ENCODE data around the gene HGS. TPM values are rescaled to one million over a fixed set of nuclear protein-coding genes. Genes with fewer than 3 reads are reported as not detected.

HGS gene
- polyA plus RNA-seq, 3 donors = 19.3 to 200 (median 28.0) TPM

DNA sequence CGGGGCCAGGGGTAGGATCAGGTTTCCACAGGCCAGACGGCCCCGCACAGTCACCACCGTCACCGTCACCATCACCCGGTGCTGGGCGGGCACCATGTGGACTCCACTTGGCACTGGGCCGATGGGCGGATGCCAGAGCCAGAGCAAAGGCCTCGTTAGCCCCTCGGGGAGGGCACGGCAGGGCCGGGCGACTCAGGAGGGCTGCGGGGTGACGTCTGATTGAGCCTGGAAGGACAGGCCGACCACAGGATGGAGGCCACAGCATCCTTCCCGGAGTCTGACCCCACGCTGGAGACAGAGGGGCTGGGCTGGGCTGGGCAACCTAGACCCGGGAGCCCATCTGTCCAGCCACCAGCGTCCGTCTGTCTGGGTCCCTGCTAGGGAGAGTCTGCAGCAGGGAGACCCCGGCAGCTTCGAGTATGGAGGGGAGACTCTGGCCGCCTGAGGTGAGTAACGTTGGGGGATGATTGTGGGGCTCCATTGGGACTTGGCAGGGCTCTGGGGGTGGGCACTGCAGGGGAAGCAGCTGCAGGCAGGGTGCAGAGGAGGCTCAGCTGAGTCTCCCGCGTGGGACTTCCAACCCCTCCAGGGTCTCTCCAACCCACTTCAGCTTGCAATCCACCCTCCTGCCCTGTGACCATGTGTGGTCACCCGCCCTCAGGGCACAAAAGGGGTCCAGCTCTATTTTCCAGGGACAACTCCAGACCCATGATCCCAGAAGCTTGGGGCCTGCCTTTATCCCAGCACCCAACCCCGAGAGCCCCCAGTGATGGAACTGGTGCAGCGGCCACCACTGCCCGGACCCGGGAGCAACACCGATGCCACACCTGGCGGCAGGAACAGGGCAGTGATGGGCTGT lies 50.8 kb downstream of the HGS start:
- Mint-ChIP-seq H3K36me3 (no peaks in the 10 kb centered on the region), H3K27ac (peak overlapping the region in 1 of 7 donors; percentile 71), H3K27me3 (ENCODE audit: low read depth in 3 of 3) (peaks cover 9 to 15% (median 11%) of the 10 kb centered on the region in 3 donors), H3K9me3 (peaks cover 0 to 3% (median 0%) of the 10 kb centered on the region in 7 donors), H3K4me1 (peaks cover 23% of the 10 kb centered on the region), H3K4me3 (peak overlapping the region; percentile 15 to 20)
- Histone ChIP-seq H3K27me3 (ENCODE audit: control insufficient read depth in 2 of 2, insufficient read depth in 2 of 2, low read length in 2 of 2) (no peaks in the 10 kb centered on the region), H3K9me3 (replicated peaks in 1 of 2; ENCODE audit: control insufficient read depth in 1 of 2, insufficient read depth in 1 of 2, low read length in 2 of 2) (no peaks in the 10 kb centered on the region), H3K4me3 (replicated peaks in 1 of 3; ENCODE audit: low read depth in 2 of 3, low read length in 3 of 3) (peak overlapping the region in 1 of 3 experiments; percentile 71), H3K36me3 (replicated peaks in 1 of 2; ENCODE audit: control insufficient read depth in 1 of 2, insufficient read depth in 2 of 2, low read length in 2 of 2) (no peaks in the 10 kb centered on the region), H2AFZ (ENCODE audit: insufficient read depth, low read depth, low read length, poor library complexity, severe bottlenecking) (peak overlapping the region; percentile 86), H4K20me1 (ENCODE audit: insufficient read depth, low read length) (no peaks in the 10 kb centered on the region), H3K27ac (ENCODE audit: low read depth in 1 of 2, low read length in 2 of 2) (peak overlapping the region in 1 of 2 donors; percentile 75), H3K9ac (ENCODE audit: insufficient read depth, low read length, poor library complexity, severe bottlenecking) (peak overlapping the region; percentile 51), H3K4me2 (replicated peaks; ENCODE audit: extremely low read depth, low read length, poor library complexity, severe bottlenecking) (peak overlapping the region; percentile 80), H3K4me1 (ENCODE audit: control insufficient read depth in 1 of 2, insufficient read depth in 2 of 2, low read length in 2 of 2) (peaks cover 13 to 30% of the 10 kb centered on the region in 2 donors), H3K79me2 (ENCODE audit: insufficient read depth, low read length) (no peaks in the 10 kb centered on the region)
- DNase-seq = no peak
- TF ChIP-seq CTCF (IDR thresholded peaks at IDR 0.05) = no peak
- intact Hi-C loops (cut with micrococcal nuclease) = no loop called here
- 91% methylated on average over 33 of the region's 35 CpGs for WGBS (ENCODE audit: insufficient coverage)

- WGBS (ENCODE audit: insufficient coverage) = 19% methylated on average over 23 of the region's 30 CpGs
- H3K79me2 ChIP-seq (ENCODE audit: insufficient read depth, low read length) = no peaks in the 10 kb centered on the region
- H3K4me1 ChIP-seq (ENCODE audit: control insufficient read depth in 1 of 2, insufficient read depth in 2 of 2, low read length in 2 of 2) = peaks cover 13 to 30% of the 10 kb centered on the region in 2 donors
- no peaks in the 10 kb centered on the region for H3K36me3 Mint-ChIP-seq
- DNase-seq = peak; percentile 94 to 99 (median 95)
- peak overlapping the region; percentile 79 to 96 for H3K4me3 Mint-ChIP-seq
- TF ChIP-seq CTCF (IDR thresholded peaks at IDR 0.05) = no peak
- no peaks in the 10 kb centered on the region for H4K20me1 ChIP-seq (ENCODE audit: insufficient read depth, low read length)
- H3K27ac Mint-ChIP-seq = peak overlapping the region; percentile 4 to 80 (median 64)
- H3K4me3 ChIP-seq (replicated peaks in 1 of 3; ENCODE audit: low read depth in 2 of 3, low read length in 3 of 3) = peak overlapping the region in 2 of 3 experiments; percentile 0 to 71
- H3K36me3 ChIP-seq (replicated peaks in 1 of 2; ENCODE audit: control insufficient read depth in 1 of 2, insufficient read depth in 2 of 2, low read length in 2 of 2) = no peaks in the 10 kb centered on the region
- H3K27me3 ChIP-seq (ENCODE audit: control insufficient read depth in 2 of 2, insufficient read depth in 2 of 2, low read length in 2 of 2) = peaks cover 0 to 3% of the 10 kb centered on the region in 2 donors
- intact Hi-C loops (cut with micrococcal nuclease) = no loop called here
- no peaks in the 10 kb centered on the region for H3K9me3 ChIP-seq (replicated peaks in 1 of 2; ENCODE audit: control insufficient read depth in 1 of 2, insufficient read depth in 1 of 2, low read length in 2 of 2)
- peak overlapping the region; percentile 51 for H3K9ac ChIP-seq (ENCODE audit: insufficient read depth, low read length, poor library complexity, severe bottlenecking)
- H2AFZ ChIP-seq (ENCODE audit: insufficient read depth, low read depth, low read length, poor library complexity, severe bottlenecking) = peak overlapping the region; percentile 86
- H3K27ac ChIP-seq (ENCODE audit: low read depth in 1 of 2, low read length in 2 of 2) = peak overlapping the region; percentile 6 to 75
- peak overlapping the region; percentile 80 for H3K4me2 ChIP-seq (replicated peaks; ENCODE audit: extremely low read depth, low read length, poor library complexity, severe bottlenecking)
- peaks cover 0 to 3% (median 0%) of the 10 kb centered on the region in 7 donors for H3K9me3 Mint-ChIP-seq
- peaks cover 23% of the 10 kb centered on the region for H3K4me1 Mint-ChIP-seq
- peaks cover 12 to 22% (median 17%) of the 10 kb centered on the region in 3 donors for H3K27me3 Mint-ChIP-seq (ENCODE audit: low read depth in 3 of 3)
Measured at GRCh38 chr17:81735264-81736102, 51.7 kb downstream of the HGS start.
